MCF 10A (cell line): ENCODE data around the gene HOXA2. TPM values are rescaled to one million over a fixed set of nuclear protein-coding genes. Genes with fewer than 3 reads are reported as not detected.

Experiments
- BruUV-seq: library from RNA; stranded (reverse); fragments of 400-500 nt; replicated peaks from 2 replicates; lab custom pipeline; 2021; lab: Mats Ljungman, UMichigan
- CTCF ChIA-PET: fragments of 300-600 bp; sonication (Branson Sonifier 250); formaldehyde crosslinking; extraction: SDS; loops from one replicate; lab custom pipeline; 2021; ENCODE audit warnings: antibody characterized with exemption, inconsistent platforms; lab: Yijun Ruan, JAX
- POLR2A ChIA-PET: fragments of 300-600, 350-650 bp; sonication (Branson Sonifier 250); formaldehyde crosslinking; extraction: SDS; loops from one replicate; lab custom pipeline; 2020; ENCODE audit warnings: antibody characterized with exemption, inconsistent platforms; lab: Yijun Ruan, JAX
- DNase-seq: peaks from one replicate; pipeline ENCODE4 v3.0.0-alpha.2; 2018; ENCODE audit not compliant: unreplicated experiment
- H3K27ac Mint-ChIP-seq: one replicate; pipeline ENCODE4 v1.8.0; 2022; ENCODE audit warnings: mild to moderate bottlenecking, low read depth, mixed read lengths; ENCODE audit not compliant: unreplicated experiment
- H3K27me3 Mint-ChIP-seq: one replicate; pipeline ENCODE4 v1.8.0; 2022; ENCODE audit warnings: mixed read lengths; ENCODE audit not compliant: insufficient read depth, unreplicated experiment
- H3K36me3 Mint-ChIP-seq: one replicate; pipeline ENCODE4 v1.8.0; 2022; ENCODE audit warnings: mild to moderate bottlenecking, moderate library complexity, mixed read lengths; ENCODE audit not compliant: insufficient read depth, unreplicated experiment
- H3K4me1 Mint-ChIP-seq: one replicate; pipeline ENCODE4 v1.8.0; 2022; ENCODE audit warnings: mixed read lengths; ENCODE audit not compliant: insufficient read depth, unreplicated experiment
- H3K4me3 Mint-ChIP-seq: one replicate; pipeline ENCODE4 v1.8.0; 2022; ENCODE audit warnings: mild to moderate bottlenecking, moderate library complexity, mixed read lengths; ENCODE audit not compliant: unreplicated experiment
- H3K9me3 Mint-ChIP-seq: one replicate; pipeline ENCODE4 v1.8.0; 2022; ENCODE audit warnings: mixed read lengths; ENCODE audit not compliant: unreplicated experiment
- CTCF ChIP-seq: fragments of 200-600 bp; IDR thresholded peaks from one replicate; pipeline ENCODE4 v1.8.0; 2022; ENCODE audit warnings: antibody characterized with exemption, mild to moderate bottlenecking; ENCODE audit not compliant: unreplicated experiment
- intact Hi-C: fragments of 100-400 bp; cut with micrococcal nuclease; formaldehyde crosslinking; loops from 2 replicates; pipeline ENCODE4 v1.14.1; 2022
- total RNA-seq: library from RNA; stranded (reverse); gene quantifications from 2 replicates; pipeline ENCODE4 v1.2.3, GENCODE V29; 2022

The HOXA2 gene
- total RNA-seq, 1 experiment from 2014 or later = 1.4 TPM

- no peaks in the 10 kb centered on the region for H3K9me3 Mint-ChIP-seq
- no peak overlapping the region for H3K27ac Mint-ChIP-seq
- no peak overlapping the region for H3K4me3 Mint-ChIP-seq
- BruUV-seq = no TSS peak
- no peak for TF ChIP-seq CTCF
- H3K36me3 Mint-ChIP-seq = peaks cover 17% of the 10 kb centered on the region
- DNase-seq = no peak
- H3K27me3 Mint-ChIP-seq = no peaks in the 10 kb centered on the region
- ChIA-PET CTCF (interaction anchor here (0.9 kb wide), 1 partner anchor 442 kb away, joined by 3 read pairs; no protein-coding TSS in a partner anchor), POLR2A (interaction anchor here (0.5 to 1.6 kb wide), 4 partner anchors 8 to 262 kb away, joined by 3 to 5 read pairs (median 4); no protein-coding TSS in a partner anchor)
- intact Hi-C loops = no loop called here
- peaks cover 20% of the 10 kb centered on the region for H3K4me1 Mint-ChIP-seq
Observed at GRCh38 chr7:27124902-27125689, 22.6 kb upstream of the HOXA2 start.

GRCh38 chr7:27124096-27124901, 21.8 kb upstream of the HOXA2 start:
- POLR2A ChIA-PET = interaction anchor here (1.5 to 12.2 kb wide), 6 partner anchors 8 to 268 kb away, joined by 5 to 395 read pairs (median 34); partner anchors contain the start of gene HOXA5
- H3K4me1 Mint-ChIP-seq = peaks cover 20% of the 10 kb centered on the region
- TF ChIP-seq CTCF = no peak
- H3K4me3 Mint-ChIP-seq = peak overlapping the region; percentile 29
- H3K27ac Mint-ChIP-seq = no peak overlapping the region
- intact Hi-C loops = no loop called here
- peaks cover 23% of the 10 kb centered on the region for H3K36me3 Mint-ChIP-seq
- H3K27me3 Mint-ChIP-seq = no peaks in the 10 kb centered on the region
- no peak for DNase-seq
- no peaks in the 10 kb centered on the region for H3K9me3 Mint-ChIP-seq
- CTCF ChIA-PET = interaction anchor here (0.9 kb wide), 1 partner anchor 441 kb away, joined by 3 read pairs; no protein-coding TSS in a partner anchor
- no TSS peak for BruUV-seq

GRCh38 chr7:27123477-27124053, 21.1 kb upstream of the HOXA2 start:
- POLR2A ChIA-PET = interaction anchor here (1.3 to 12.2 kb wide), 8 partner anchors 9 to 267 kb away, joined by 4 to 485 read pairs (median 43); partner anchors contain the start of genes HOXA1 and HOXA5
- intact Hi-C loops = no loop called here
- no TSS peak for BruUV-seq
- DNase-seq = no peak
- TF ChIP-seq CTCF = no peak
- Mint-ChIP-seq H3K27me3 (no peaks in the 10 kb centered on the region), H3K9me3 (no peaks in the 10 kb centered on the region), H3K36me3 (peaks cover 29% of the 10 kb centered on the region), H3K4me3 (peak overlapping the region; percentile 94), H3K27ac (peak overlapping the region; percentile 98), H3K4me1 (peaks cover 15% of the 10 kb centered on the region)
- CTCF ChIA-PET = interaction anchor here (4.2 kb wide), 1 partner anchor 24 kb away, joined by 19 read pairs; no protein-coding TSS in a partner anchor
